Measurements from ENCODE around the gene PCID2. TPM values are rescaled to one million over a fixed set of nuclear protein-coding genes. Genes with fewer than 3 reads are reported as not detected.

Gene PCID2
- total RNA-seq, 4 donors from 2014 or later, result 38.4 to 61.7 (median 46.0) TPM

DNA sequence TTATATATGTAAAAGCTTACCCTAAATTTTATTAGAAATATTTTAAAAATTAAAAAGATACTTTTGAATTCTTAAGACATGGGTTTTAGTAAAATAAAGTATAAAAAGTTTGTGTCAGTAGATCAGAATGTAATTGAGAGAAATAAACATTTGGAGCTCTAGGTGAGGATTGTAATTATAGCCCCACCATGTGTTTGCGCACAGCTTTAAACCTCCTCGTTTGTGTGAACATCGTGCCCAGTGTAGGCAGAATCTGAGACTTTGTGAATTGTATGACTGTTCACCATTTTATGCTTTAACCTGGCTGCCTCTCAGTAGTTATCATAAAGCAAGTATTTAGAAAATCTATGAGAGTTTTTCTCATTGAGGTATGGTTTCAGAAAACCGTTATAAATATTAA lies 30.1 kb upstream of the PCID2 start:
- TF ChIP-seq CTCF (IDR thresholded peaks at IDR 0.05; ENCODE audit: low read depth), result no peak

GRCh38 chr13:113233101-113233500 lies 24.6 kb upstream of the PCID2 start:
- no peak for TF ChIP-seq CTCF (IDR thresholded peaks at IDR 0.05; ENCODE audit: low read depth)

- TF ChIP-seq CTCF (IDR thresholded peaks at IDR 0.05; ENCODE audit: low read depth), result no peak
These were observed 23.9 kb upstream of the PCID2 start for GRCh38 chr13:113232208-113233003.

GRCh38 chr13:113231306-113232207 lies 23.1 kb upstream of the PCID2 start:
- TF ChIP-seq CTCF (IDR thresholded peaks at IDR 0.05; ENCODE audit: low read depth), result no peak

- TF ChIP-seq CTCF (IDR thresholded peaks at IDR 0.05; ENCODE audit: low read depth), result no peak
These were observed 21.3 kb upstream of the PCID2 start for GRCh38 chr13:113229791-113230190.

GRCh38 chr13:113229161-113229560 lies 20.7 kb upstream of the PCID2 start:
- TF ChIP-seq CTCF (IDR thresholded peaks at IDR 0.05; ENCODE audit: low read depth), result no peak

GRCh38 chr13:113226873-113227450 lies 18.5 kb upstream of the PCID2 start:
- no peak for TF ChIP-seq CTCF (IDR thresholded peaks at IDR 0.05; ENCODE audit: low read depth)

Measured in subcutaneous adipose tissue (tissue), 4 donors.